ENCODE results near the gene SMS. TPM values are rescaled to one million over a fixed set of nuclear protein-coding genes. Genes with fewer than 3 reads are reported as not detected.

Gene SMS
- polyA plus RNA-seq, 12 donors, result 58.8 to 91.6 (median 82.1) TPM; not detected in 1

GRCh38 chrX:22035236-22035635 lies 94.7 kb downstream of the SMS start:
- DNase-seq, result no peak

GRCh38 chrX:22037225-22037624 lies 96.7 kb downstream of the SMS start:
- DNase-seq, result no peak

GRCh38 chrX:22037911-22038537 lies 97.5 kb downstream of the SMS start:
- no peak for DNase-seq

- DNase-seq, result no peak
These were observed 99.0 kb downstream of the SMS start for GRCh38 chrX:22039541-22039940.

- DNase-seq, result no peak
These were observed 99.7 kb downstream of the SMS start for GRCh38 chrX:22040184-22040583.

GRCh38 chrX:22041907-22042530 lies 101.5 kb downstream of the SMS start:
- DNase-seq, result no peak

- no peak for DNase-seq
These were observed 103.4 kb downstream of the SMS start for GRCh38 chrX:22043872-22044271.

Other genes with a start within 250 kb of the SMS start
- gene SMPX, start 182.6 kb upstream of the SMS start, polyA plus RNA-seq (ENCODE audit: insufficient read length in 12 of 12), result 100 to 1,000 TPM in 10 of 12 donors, 10 to 100 TPM in 1, not detected in 1; 94.9 to 364 (median 300) TPM
- 10 to 100 TPM; 14.0 to 95.0 (median 26.0) TPM for gene MBTPS2, start 101.1 kb upstream of the SMS start, polyA plus RNA-seq (ENCODE audit: insufficient read length in 12 of 12)
- 1 to 10 TPM in 10 of 12 donors, under 1 TPM in 1, not detected in 1; 1.00 to 8.9 (median 1.8) TPM for gene YY2, start 84.7 kb upstream of the SMS start, polyA plus RNA-seq (ENCODE audit: insufficient read length in 12 of 12)
- 1 to 10 TPM in 11 of 12 donors, not detected in 1; 3.1 to 9.7 (median 4.6) TPM for gene PHEX, start 91.6 kb downstream of the SMS start, polyA plus RNA-seq (ENCODE audit: insufficient read length in 12 of 12)

Data from muscle of arm (tissue), 12 donors.